Cerebellar cortex (tissue), 1 donor: ENCODE data around the gene PLEKHA3.
A peak's percentile ranks its signal among the peaks of the same experiment; 100 is the strongest.
"Not testable (repeated sequence)": the region's sequence is repeated elsewhere in the genome, so short reads cannot be mapped to it uniquely, and the experiment has no call there.

Experiments used
- DNase-seq: peaks from one replicate; pipeline ENCODE4 v3.0.0-alpha.2; 2015; ENCODE audit warnings: low spot score

The PLEKHA3 gene

GRCh38 chr2:178523596-178524134 lies 43.4 kb downstream of the PLEKHA3 start:
- peak; percentile 9 for DNase-seq

- DNase-seq, result not testable (repeated sequence)
These were observed 44.8 kb downstream of the PLEKHA3 start for GRCh38 chr2:178525010-178525409.

- not testable (repeated sequence) for DNase-seq
These were observed 45.2 kb downstream of the PLEKHA3 start for GRCh38 chr2:178525460-178525859.

GRCh38 chr2:178526256-178526655 lies 46.0 kb downstream of the PLEKHA3 start:
- no peak for DNase-seq

- DNase-seq, result no peak
These were observed 47.3 kb downstream of the PLEKHA3 start for GRCh38 chr2:178527592-178527991.

- no peak for DNase-seq
These were observed 48.4 kb downstream of the PLEKHA3 start for GRCh38 chr2:178528647-178529046.

GRCh38 chr2:178529194-178529593 lies 48.9 kb downstream of the PLEKHA3 start:
- no peak for DNase-seq

- no peak for DNase-seq
These were observed 49.9 kb downstream of the PLEKHA3 start for GRCh38 chr2:178530131-178530530.

GRCh38 chr2:178530625-178531142 lies 50.4 kb downstream of the PLEKHA3 start:
- no peak for DNase-seq

- no peak for DNase-seq
These were observed 50.9 kb downstream of the PLEKHA3 start for GRCh38 chr2:178531168-178531567.

- no peak for DNase-seq
These were observed 55.8 kb downstream of the PLEKHA3 start for GRCh38 chr2:178536037-178536436.

GRCh38 chr2:178542161-178542560 lies 61.9 kb downstream of the PLEKHA3 start:
- no peak for DNase-seq

GRCh38 chr2:178542569-178542968 lies 62.3 kb downstream of the PLEKHA3 start:
- DNase-seq, result no peak

- no peak for DNase-seq
These were observed 70.1 kb downstream of the PLEKHA3 start for GRCh38 chr2:178550352-178550751.

GRCh38 chr2:178553047-178553446 lies 72.8 kb downstream of the PLEKHA3 start:
- no peak for DNase-seq
